ENCODE measurements around the gene FYCO1.

Gene FYCO1

DNA sequence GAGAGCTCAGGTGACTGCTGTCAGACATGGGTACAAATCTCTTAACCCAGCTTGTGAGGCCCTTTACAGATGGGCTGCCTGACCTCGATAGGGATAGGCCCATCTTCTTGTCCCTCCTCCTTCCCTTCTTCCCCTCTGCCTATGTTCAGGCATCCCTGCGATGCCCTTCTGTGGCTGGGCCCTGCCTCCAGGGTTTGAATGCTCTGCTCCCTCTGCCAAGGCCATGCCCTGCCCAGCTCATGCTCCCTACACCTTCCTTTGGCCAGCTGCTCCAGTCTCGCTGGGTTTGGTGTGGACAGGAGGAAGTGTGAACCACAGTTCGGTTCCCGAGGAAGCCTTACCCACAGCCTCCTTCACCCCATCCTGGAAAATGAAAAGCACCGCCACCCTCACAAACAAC is 4.3 kb downstream of the FYCO1 start:
- no peak overlapping the region for H3K27ac ChIP-seq (ENCODE audit: low read depth, low read length)
- H3K36me3 ChIP-seq (ENCODE audit: insufficient read depth, low read length) = no peaks in the 10 kb centered on the region
- 97% methylated on average over 6 of the region's 6 CpGs for WGBS
- H3K9me3 ChIP-seq (ENCODE audit: insufficient read depth, low read depth, low read length) = no peaks in the 10 kb centered on the region
- H3K4me1 ChIP-seq (ENCODE audit: insufficient read depth, low read length) = peaks cover 29% of the 10 kb centered on the region
- H3K4me3 ChIP-seq (ENCODE audit: low read length) = no peak overlapping the region
- no peak overlapping the region for H3K9ac ChIP-seq (ENCODE audit: low read depth, low read length)
- peaks cover 4% of the 10 kb centered on the region for H3K27me3 ChIP-seq (ENCODE audit: insufficient read depth, low read length)

DNA sequence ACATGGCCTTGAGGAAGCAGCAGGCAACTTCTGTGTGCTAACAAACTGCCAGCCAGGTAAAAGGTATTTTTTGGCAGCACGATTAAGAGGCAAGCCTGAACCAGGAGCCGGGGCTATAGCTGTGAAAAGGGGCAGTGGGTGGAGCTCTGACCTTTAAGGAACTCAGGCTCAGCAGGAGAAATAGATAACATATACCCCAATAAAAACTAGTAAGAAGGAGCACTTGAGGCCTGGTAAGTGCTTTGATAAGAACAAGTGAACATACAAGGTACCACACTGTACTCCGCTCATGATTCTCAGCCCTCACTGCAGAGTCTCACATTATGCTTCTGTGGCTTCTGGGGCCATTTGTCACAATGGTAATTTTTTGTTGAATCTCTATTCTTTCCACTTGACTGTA is 5.4 kb downstream of the FYCO1 start:
- H3K9ac ChIP-seq (ENCODE audit: low read depth, low read length) = no peak overlapping the region
- peaks cover 29% of the 10 kb centered on the region for H3K4me1 ChIP-seq (ENCODE audit: insufficient read depth, low read length)
- peaks cover 5% of the 10 kb centered on the region; the same call in 1 of the 2 replicates for H3K36me3 ChIP-seq (ENCODE audit: insufficient read depth, low read length)

DNA sequence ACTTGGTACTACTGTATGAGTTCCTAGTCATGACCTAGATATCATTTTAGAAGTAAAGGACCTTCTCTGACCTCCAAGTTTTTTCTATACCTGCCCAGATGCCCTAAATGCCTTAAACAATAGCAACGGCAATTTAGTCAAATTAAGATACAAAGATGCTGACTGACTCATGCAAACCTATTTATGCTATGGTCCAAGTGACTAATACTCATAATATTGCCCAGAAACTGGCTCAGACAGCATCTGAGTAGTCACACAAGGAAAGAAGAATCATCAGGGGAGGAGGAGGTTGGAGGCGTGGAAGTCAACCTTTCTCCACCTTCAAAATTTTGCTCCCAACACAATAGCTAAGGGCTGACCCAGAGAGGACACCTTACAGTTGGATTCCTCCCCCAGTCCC is 6.8 kb downstream of the FYCO1 start:
- Histone ChIP-seq H3K4me3 (ENCODE audit: low read length) (no peak overlapping the region), H3K27me3 (ENCODE audit: insufficient read depth, low read length) (no peaks in the 10 kb centered on the region), H3K4me1 (ENCODE audit: insufficient read depth, low read length) (peaks cover 24% of the 10 kb centered on the region), H3K9me3 (ENCODE audit: insufficient read depth, low read depth, low read length) (no peaks in the 10 kb centered on the region), H3K9ac (ENCODE audit: low read depth, low read length) (no peak overlapping the region), H3K36me3 (ENCODE audit: insufficient read depth, low read length) (peaks cover 17% of the 10 kb centered on the region), H3K27ac (ENCODE audit: low read depth, low read length) (no peak overlapping the region)
- WGBS = 96% methylated on average over 2 of the region's 2 CpGs

More for the DNA sequence above, 5.4 kb downstream of the FYCO1 start:
- WGBS = 83% methylated on average over 3 of the region's 3 CpGs
- H3K27me3 ChIP-seq (ENCODE audit: insufficient read depth, low read length) = no peaks in the 10 kb centered on the region
- H3K27ac ChIP-seq (ENCODE audit: low read depth, low read length) = no peak overlapping the region
- no peaks in the 10 kb centered on the region for H3K9me3 ChIP-seq (ENCODE audit: insufficient read depth, low read depth, low read length)
- no peak overlapping the region for H3K4me3 ChIP-seq (ENCODE audit: low read length)

DNA sequence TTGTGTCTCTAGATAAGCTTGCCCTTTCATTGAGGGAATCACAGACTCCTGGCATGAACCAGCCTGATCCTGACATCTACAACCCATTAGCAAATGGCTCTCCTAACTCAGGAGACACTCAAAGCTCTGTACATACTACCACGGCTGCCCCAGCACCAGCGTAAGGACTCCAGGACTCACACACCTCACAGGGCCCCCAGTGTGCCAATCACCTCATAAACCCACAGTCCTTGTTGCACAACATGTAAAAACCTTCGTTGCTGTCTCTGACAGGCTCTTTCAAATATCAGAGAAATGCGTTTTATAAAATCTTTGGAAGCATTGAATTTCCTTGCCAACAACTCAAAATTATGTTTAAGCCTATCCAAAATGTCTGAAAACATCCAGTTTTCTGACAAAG is 7.3 kb downstream of the FYCO1 start:
- Histone ChIP-seq H3K4me1 (ENCODE audit: insufficient read depth, low read length) (peaks cover 21% of the 10 kb centered on the region), H3K27ac (ENCODE audit: low read depth, low read length) (no peak overlapping the region), H3K4me3 (ENCODE audit: low read length) (no peak overlapping the region), H3K36me3 (ENCODE audit: insufficient read depth, low read length) (peaks cover 22% of the 10 kb centered on the region), H3K9ac (ENCODE audit: low read depth, low read length) (no peak overlapping the region), H3K27me3 (ENCODE audit: insufficient read depth, low read length) (no peaks in the 10 kb centered on the region), H3K9me3 (ENCODE audit: insufficient read depth, low read depth, low read length) (no peaks in the 10 kb centered on the region)
- WGBS = 93% methylated on average over 4 of the region's 4 CpGs

DNA sequence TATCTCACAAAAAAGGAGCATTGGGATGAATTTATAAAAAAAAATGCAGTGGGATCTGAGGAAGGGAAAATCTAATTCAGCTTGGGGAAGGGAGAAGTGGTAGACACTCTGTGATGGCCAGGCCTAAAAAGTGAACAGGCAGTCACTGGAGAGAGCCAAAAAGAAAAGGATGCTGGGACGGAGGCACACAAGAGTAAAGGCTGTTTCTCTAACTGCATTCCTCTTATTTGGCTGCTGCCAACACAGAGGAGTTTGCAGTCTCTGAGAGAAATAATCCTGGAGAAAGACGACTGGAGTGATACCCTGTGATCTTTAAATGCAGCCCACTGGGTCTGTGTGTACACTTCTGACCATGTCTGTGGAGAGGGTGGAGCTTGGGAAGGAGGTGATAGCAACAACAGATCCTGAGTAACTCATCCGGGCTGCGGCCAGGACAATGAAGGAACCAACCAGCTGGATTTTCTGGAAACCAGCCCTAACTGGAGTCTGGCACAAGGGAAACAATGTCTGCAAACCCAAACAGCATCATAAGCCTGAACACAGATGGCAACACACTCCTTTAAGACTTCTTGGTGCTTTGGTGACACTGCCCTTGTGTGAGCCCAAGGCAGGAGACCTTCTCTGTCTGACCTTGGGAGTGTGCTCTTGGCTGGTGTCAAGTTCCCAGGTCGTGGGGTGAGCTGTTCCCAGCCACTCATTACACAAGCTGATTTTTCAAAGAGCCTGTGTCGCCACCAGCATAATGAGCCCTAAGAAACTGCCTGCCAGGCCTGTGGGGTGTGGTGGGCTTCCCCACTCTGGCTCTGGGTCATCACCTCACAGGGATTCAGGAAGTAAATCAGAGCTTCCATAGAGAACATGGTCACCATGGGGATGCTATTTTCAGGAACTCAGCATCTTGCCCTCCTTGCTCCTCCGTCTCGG is 8.0 kb downstream of the FYCO1 start:
- no peaks in the 10 kb centered on the region for H3K9me3 ChIP-seq (ENCODE audit: insufficient read depth, low read depth, low read length)
- peaks cover 14% of the 10 kb centered on the region for H3K4me1 ChIP-seq (ENCODE audit: insufficient read depth, low read length)
- no peak overlapping the region for H3K27ac ChIP-seq (ENCODE audit: low read depth, low read length)
- H3K36me3 ChIP-seq (ENCODE audit: insufficient read depth, low read length) = peaks cover 29% of the 10 kb centered on the region
- WGBS = 89% methylated on average over 8 of the region's 8 CpGs
- H3K9ac ChIP-seq (ENCODE audit: low read depth, low read length) = no peak overlapping the region
- no peak overlapping the region for H3K4me3 ChIP-seq (ENCODE audit: low read length)
- no peaks in the 10 kb centered on the region for H3K27me3 ChIP-seq (ENCODE audit: insufficient read depth, low read length)

DNA sequence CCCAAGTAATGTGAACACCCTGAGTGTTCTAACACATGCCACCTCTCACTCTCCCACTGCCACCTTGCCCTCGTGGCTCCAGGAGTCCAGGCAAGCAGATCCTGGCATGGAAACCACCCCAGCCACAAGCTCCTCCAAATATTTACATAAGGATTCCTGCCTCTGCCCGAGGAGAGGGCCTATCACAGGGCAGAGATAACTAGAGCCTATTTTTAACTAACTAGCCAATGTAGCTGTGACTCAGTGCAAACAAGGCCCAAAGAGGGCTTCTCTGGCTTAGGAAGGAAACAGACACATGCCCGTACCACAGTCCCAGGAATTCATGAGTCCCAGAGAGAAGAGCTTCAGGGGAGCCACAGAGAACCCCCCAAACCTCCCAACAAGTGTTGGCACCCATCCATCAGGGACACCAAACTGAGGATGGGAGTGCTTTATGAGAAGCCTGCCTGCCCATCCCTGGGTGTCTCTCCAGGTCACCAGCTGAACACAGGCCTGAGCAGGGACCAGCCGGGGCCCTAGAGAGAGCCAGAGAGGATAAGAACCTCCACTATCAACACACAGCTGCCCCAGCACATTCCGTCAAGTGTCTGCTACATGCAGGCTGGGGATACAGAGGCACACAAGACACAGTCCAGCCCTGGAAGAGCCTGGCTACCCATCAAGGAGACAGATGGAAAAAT is 9.2 kb downstream of the FYCO1 start:
- 81% methylated on average over 5 of the region's 5 CpGs for WGBS
- H3K9me3 ChIP-seq (ENCODE audit: insufficient read depth, low read depth, low read length) = no peaks in the 10 kb centered on the region
- H3K9ac ChIP-seq (ENCODE audit: low read depth, low read length) = no peak overlapping the region; the same call in 1 of the 2 replicates
- no peak overlapping the region for H3K27ac ChIP-seq (ENCODE audit: low read depth, low read length)
- no peaks in the 10 kb centered on the region for H3K27me3 ChIP-seq (ENCODE audit: insufficient read depth, low read length)
- 0 out of 2 replicates have a peak, but pooled peaks cover 4% of the 10 kb centered on the region for H3K4me1 ChIP-seq (ENCODE audit: insufficient read depth, low read length)
- H3K36me3 ChIP-seq (ENCODE audit: insufficient read depth, low read length) = peaks cover 41% of the 10 kb centered on the region
- H3K4me3 ChIP-seq (ENCODE audit: low read length) = no peak overlapping the region

DNA sequence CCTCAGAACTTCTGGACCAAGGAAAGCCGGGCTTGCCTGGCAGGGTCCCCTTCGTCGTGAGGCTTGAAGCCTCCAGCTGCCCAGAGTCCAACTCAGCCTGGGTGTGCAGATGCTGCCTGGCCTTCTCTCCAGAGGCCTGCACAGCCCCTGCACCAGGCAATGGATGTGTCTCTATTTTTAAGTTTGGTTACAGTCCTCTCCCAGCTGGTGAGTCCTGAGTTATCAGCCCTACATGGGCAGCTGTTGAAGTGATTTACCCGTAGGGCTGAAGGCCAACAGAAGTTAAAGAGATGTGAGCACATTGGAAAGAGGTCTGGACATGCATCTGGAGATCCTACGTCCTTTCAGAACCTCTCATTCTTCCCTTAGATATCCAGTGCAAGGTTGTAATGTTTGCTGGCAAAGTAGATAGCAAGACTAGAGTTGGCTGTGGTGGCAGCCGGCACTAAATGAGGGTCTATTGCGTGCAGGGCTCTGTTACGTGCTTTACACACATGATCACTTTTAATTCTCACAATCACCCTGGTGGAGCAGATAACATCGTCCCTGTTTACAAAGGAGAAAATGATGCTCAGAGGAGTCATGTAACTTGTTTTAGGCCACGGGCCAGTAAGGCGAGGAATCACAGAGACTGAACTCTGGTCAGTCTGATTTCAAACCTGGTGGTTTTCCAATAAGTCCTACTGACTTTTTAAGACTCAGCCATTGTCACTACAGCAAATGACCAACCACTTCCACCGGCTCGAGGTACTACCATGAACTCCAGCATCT is 9.9 kb downstream of the FYCO1 start:
- Histone ChIP-seq H3K36me3 (ENCODE audit: insufficient read depth, low read length) (peaks cover 48% of the 10 kb centered on the region), H3K27me3 (ENCODE audit: insufficient read depth, low read length) (no peaks in the 10 kb centered on the region), H3K9ac (ENCODE audit: low read depth, low read length) (no peak overlapping the region; the same call in 1 of the 2 replicates), H3K9me3 (ENCODE audit: insufficient read depth, low read depth, low read length) (no peaks in the 10 kb centered on the region), H3K4me1 (ENCODE audit: insufficient read depth, low read length) (0 out of 2 replicates have a peak, but pooled peaks cover 4% of the 10 kb centered on the region), H3K4me3 (ENCODE audit: low read length) (no peak overlapping the region), H3K27ac (ENCODE audit: low read depth, low read length) (no peak overlapping the region)
- 96% methylated on average over 13 of the region's 13 CpGs for WGBS

DNA sequence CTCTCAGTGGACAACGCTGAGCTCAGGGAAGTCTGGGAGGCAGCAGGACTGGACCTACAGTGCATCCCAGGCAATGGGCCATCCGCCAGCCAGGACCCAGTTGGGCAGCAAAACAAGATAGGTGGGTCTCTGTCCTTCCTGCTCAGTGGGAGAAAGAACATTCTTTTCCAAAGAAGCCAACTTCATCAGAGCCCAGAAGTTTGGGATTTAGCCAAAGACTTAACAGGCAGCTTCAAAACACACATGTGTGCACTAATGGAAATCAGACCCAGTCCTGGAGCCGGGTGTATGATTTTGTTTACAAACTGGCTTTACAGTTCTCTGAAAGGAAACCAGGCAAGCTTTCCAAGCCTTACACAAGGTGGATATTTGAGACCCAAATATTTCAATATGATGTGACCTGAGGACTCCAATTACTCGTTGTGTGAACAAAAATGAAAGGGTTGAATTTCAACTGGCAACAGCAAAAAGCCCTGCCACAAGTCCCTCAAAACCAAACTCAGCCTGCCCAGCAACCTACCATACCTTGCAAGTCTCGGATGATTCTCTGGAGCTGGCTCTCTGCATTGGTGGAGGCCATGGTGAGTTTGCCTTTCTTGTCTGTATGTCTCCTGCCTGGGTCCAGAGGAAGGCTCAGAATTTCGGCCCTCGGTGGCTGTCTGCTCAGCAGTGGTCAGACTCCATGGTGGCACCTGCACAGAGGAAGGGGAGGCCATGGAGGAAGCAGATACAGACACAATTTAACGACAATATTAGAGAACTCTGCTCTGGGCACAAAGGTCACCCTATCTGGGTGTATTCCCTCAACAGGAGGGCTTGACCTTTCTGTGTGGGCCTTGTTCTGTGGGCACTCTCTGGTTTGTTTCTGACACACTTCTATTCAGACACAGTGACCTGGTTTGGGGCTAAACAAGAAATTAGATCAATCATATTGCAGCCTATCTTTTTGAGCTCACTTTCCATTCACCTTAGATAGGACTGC is 11.0 kb downstream of the FYCO1 start:
- Histone ChIP-seq H3K9ac (ENCODE audit: low read depth, low read length) (no peak overlapping the region), H3K27ac (ENCODE audit: low read depth, low read length) (no peak overlapping the region), H3K36me3 (ENCODE audit: insufficient read depth, low read length) (peaks cover 58% of the 10 kb centered on the region), H3K9me3 (ENCODE audit: insufficient read depth, low read depth, low read length) (no peaks in the 10 kb centered on the region), H3K4me3 (ENCODE audit: low read length) (no peak overlapping the region), H3K4me1 (ENCODE audit: insufficient read depth, low read length) (0 out of 2 replicates have a peak, but pooled peaks cover 4% of the 10 kb centered on the region), H3K27me3 (ENCODE audit: insufficient read depth, low read length) (no peaks in the 10 kb centered on the region)
- 94% methylated on average over 8 of the region's 8 CpGs for WGBS

DNA sequence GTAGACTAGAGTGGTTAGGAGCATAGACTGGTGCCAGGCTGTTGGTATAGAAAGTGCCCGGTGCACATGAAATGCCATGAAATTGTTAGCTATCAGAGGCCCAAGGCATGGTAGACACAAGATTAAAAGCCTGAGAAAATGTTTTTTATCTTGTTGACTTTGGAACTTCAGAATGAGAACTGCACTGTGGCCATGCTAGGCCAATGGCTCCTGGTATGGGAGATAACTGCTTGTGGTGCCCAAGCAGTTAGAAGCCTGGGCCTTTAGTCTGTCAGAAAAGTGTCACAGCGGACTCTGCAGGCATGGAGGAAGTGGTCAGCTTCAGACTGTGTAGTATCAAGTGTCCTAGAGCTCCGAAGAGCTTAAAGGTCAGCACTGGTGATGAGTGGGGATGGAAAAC is 11.9 kb downstream of the FYCO1 start:
- WGBS = 92% methylated on average over 3 of the region's 3 CpGs
- Histone ChIP-seq H3K36me3 (ENCODE audit: insufficient read depth, low read length) (peaks cover 65% of the 10 kb centered on the region), H3K4me1 (ENCODE audit: insufficient read depth, low read length) (0 out of 2 replicates have a peak, but pooled peaks cover under 1% of the 10 kb centered on the region), H3K9ac (ENCODE audit: low read depth, low read length) (no peak overlapping the region), H3K27me3 (ENCODE audit: insufficient read depth, low read length) (no peaks in the 10 kb centered on the region), H3K27ac (ENCODE audit: low read depth, low read length) (no peak overlapping the region), H3K4me3 (ENCODE audit: low read length) (no peak overlapping the region), H3K9me3 (ENCODE audit: insufficient read depth, low read depth, low read length) (no peaks in the 10 kb centered on the region)
